IMR-90 (cell line): ENCODE data around the gene SYTL3. TPM values are rescaled to one million over a fixed set of nuclear protein-coding genes. Genes with fewer than 3 reads are reported as not detected.

Experiments
- ATAC-seq: fragments of 200-7000 bp; cut with Tn5 transposase; 2 replicates; pipeline ENCODE4 v1.9.1; 2020; ENCODE audit warnings: low read depth, mild to moderate bottlenecking, moderate library complexity
- BruUV-seq: library from RNA; stranded (reverse); fragments of 400-500 nt; replicated peaks from 2 replicates; lab custom pipeline; 2021; lab: Mats Ljungman, UMichigan
- CTCF ChIA-PET: fragments of 300-600 bp; formaldehyde crosslinking; extraction: SDS; loops from one replicate; lab custom pipeline; 2021; ENCODE audit warnings: antibody characterized with exemption; lab: Yijun Ruan, JAX
- POLR2A ChIA-PET: fragments of 300-600 bp; sonication (Branson Sonifier 250); formaldehyde crosslinking; loops from one replicate; lab custom pipeline; 2022; ENCODE audit warnings: antibody characterized with exemption; ENCODE audit not compliant: unreplicated experiment; lab: Charles Lee
- DNase-seq: peaks from one replicate; pipeline ENCODE4 v3.0.0; 2013
- H2AFZ ChIP-seq: replicated peaks from 2 replicates; pipeline ENCODE3; 2013; ENCODE audit warnings: low read length, mild to moderate bottlenecking; ENCODE audit not compliant: poor library complexity
- H2AK5ac ChIP-seq: 2 replicates; pipeline ENCODE4 v1.6.1; 2013; ENCODE audit warnings: low read depth, low read length, inconsistent platforms
- H2AK9ac ChIP-seq: replicated peaks from 2 replicates; pipeline ENCODE3; 2013; ENCODE audit warnings: mild to moderate bottlenecking, low read depth, low read length, moderate library complexity; ENCODE audit not compliant: poor library complexity
- H2BK120ac ChIP-seq: 2 replicates; pipeline ENCODE4 v1.6.1; 2013; ENCODE audit warnings: low read depth, low read length, inconsistent platforms
- H2BK15ac ChIP-seq: 3 replicates; pipeline ENCODE4 v1.6.1; 2013; ENCODE audit warnings: low read depth, low read length, inconsistent platforms
- H2BK20ac ChIP-seq: 2 replicates; pipeline ENCODE4 v1.6.1; 2013; ENCODE audit warnings: low read depth, mild to moderate bottlenecking, inconsistent platforms, low read length, moderate library complexity
- H2BK5ac ChIP-seq: 2 replicates; pipeline ENCODE4 v1.6.1; 2013; ENCODE audit warnings: mild to moderate bottlenecking, low read depth, low read length, inconsistent platforms; ENCODE audit not compliant: poor library complexity, severe bottlenecking
- H3K14ac ChIP-seq: replicated peaks from 2 replicates; pipeline ENCODE4 v1.6.1; 2013; ENCODE audit warnings: low read depth, low read length, inconsistent platforms
- H3K18ac ChIP-seq: 2 replicates; pipeline ENCODE4 v1.6.1; 2013; ENCODE audit warnings: low read depth, low read length, control low read depth
- H3K23ac ChIP-seq: 2 replicates; pipeline ENCODE4 v1.6.1; 2013; ENCODE audit warnings: low read depth, low read length, inconsistent platforms
- H3K27ac ChIP-seq: 2 replicates; pipeline ENCODE4 v1.5.1; 2013; ENCODE audit warnings: mild to moderate bottlenecking, control low read depth, low read length; ENCODE audit not compliant: insufficient read depth
- H3K27me3 ChIP-seq: 2 replicates; pipeline ENCODE4 v1.6.1; 2013; ENCODE audit warnings: low read length; ENCODE audit not compliant: control insufficient read depth, insufficient read depth
- H3K36me3 ChIP-seq: 2 replicates; pipeline ENCODE4 v1.6.1; 2013; ENCODE audit warnings: low read length, mixed read lengths; ENCODE audit not compliant: control insufficient read depth, insufficient read depth
- H3K4ac ChIP-seq: 2 replicates; pipeline ENCODE4 v1.6.1; 2013; ENCODE audit warnings: low read depth, low read length, inconsistent platforms
- H3K4me1 ChIP-seq: 2 replicates; pipeline ENCODE4 v1.6.1; 2013; ENCODE audit warnings: low read length, mixed read lengths; ENCODE audit not compliant: control insufficient read depth, insufficient read depth
- H3K4me2 ChIP-seq: 2 replicates; pipeline ENCODE4 v1.6.1; 2013; ENCODE audit warnings: low read depth, mild to moderate bottlenecking, control low read depth, low read length, moderate library complexity
- H3K4me3 ChIP-seq: 2 replicates; pipeline ENCODE4 v1.5.1; 2013; ENCODE audit warnings: low read depth, mild to moderate bottlenecking, control low read depth, low read length, moderate library complexity; ENCODE audit not compliant: insufficient read depth
- H3K56ac ChIP-seq: 2 replicates; pipeline ENCODE4 v1.6.1; 2013; ENCODE audit warnings: low read length, inconsistent platforms; ENCODE audit not compliant: insufficient read depth; ENCODE audit errors: extremely low read depth
- H3K79me1 ChIP-seq, 2 experiments: 2 replicates each; pipeline ENCODE4 v1.6.1; 2013; ENCODE audit warnings: low read length in 2 of 2, inconsistent platforms in 1 of 2, low read depth in 1 of 2
- H3K9ac ChIP-seq: 2 replicates; pipeline ENCODE4 v1.6.1; 2013; ENCODE audit warnings: low read depth, low read length, control low read depth
- H3K9me1 ChIP-seq: 2 replicates; pipeline ENCODE4 v1.6.1; 2013; ENCODE audit warnings: low read length, inconsistent platforms; ENCODE audit not compliant: insufficient read depth
- H3K9me3 ChIP-seq: 2 replicates; pipeline ENCODE4 v1.6.1; 2013; ENCODE audit warnings: low read length; ENCODE audit not compliant: control insufficient read depth, insufficient read depth
- H4K20me1 ChIP-seq: 2 replicates; pipeline ENCODE4 v1.6.1; 2013; ENCODE audit warnings: low read length, inconsistent platforms; ENCODE audit not compliant: insufficient read depth
- H4K5ac ChIP-seq: 2 replicates; pipeline ENCODE4 v1.6.1; 2013; ENCODE audit warnings: mild to moderate bottlenecking, low read depth, low read length, control low read depth
- H4K8ac ChIP-seq, 2 experiments: 2 replicates each; pipeline ENCODE4 v1.6.1; 2013; ENCODE audit warnings: low read depth in 2 of 2, low read length in 2 of 2, control low read depth in 1 of 2, inconsistent platforms in 1 of 2
- H4K91ac ChIP-seq: 2 replicates; pipeline ENCODE4 v1.6.1; 2013; ENCODE audit warnings: low read depth, low read length, inconsistent platforms; ENCODE audit not compliant: insufficient read depth
- CEBPB ChIP-seq: IDR thresholded peaks from 2 replicates; pipeline ENCODE4 v1.6.1; 2012; ENCODE audit warnings: low read depth, low read length, improper control_type of control experiment
- FOS ChIP-seq: fragments of 150-350 bp; IDR thresholded peaks from 2 replicates; pipeline ENCODE4 v1.6.1; 2016; ENCODE audit warnings: low read depth, low read length
- MAFK ChIP-seq: IDR thresholded peaks from 2 replicates; pipeline ENCODE4 v1.6.1; 2012; ENCODE audit warnings: low read depth, low read length, improper control_type of control experiment
- MAZ ChIP-seq: IDR thresholded peaks from 2 replicates; pipeline ENCODE4 v1.6.1; 2012; ENCODE audit warnings: low read depth, mild to moderate bottlenecking, low read length, improper control_type of control experiment, moderate library complexity, borderline replicate concordance
- MXI1 ChIP-seq: IDR thresholded peaks from 2 replicates; pipeline ENCODE4 v1.6.1; 2012; ENCODE audit warnings: low read depth, mild to moderate bottlenecking, low read length, moderate library complexity, borderline replicate concordance
- POLR2A ChIP-seq: IDR thresholded peaks from 2 replicates; pipeline ENCODE4 v1.6.1; 2012; ENCODE audit warnings: mild to moderate bottlenecking, low read depth, low read length
- RCOR1 ChIP-seq: IDR thresholded peaks from 2 replicates; pipeline ENCODE4 v1.6.1; 2012; ENCODE audit warnings: mild to moderate bottlenecking, low read length, improper control_type of control experiment; ENCODE audit not compliant: insufficient replicate concordance
- WGBS, 2 experiments: methylation state at CpG; one replicate each; pipeline versions ENCODE4 v1.1.5 to v1.1.7; 2013; ENCODE audit warnings: missing lambda C conversion rate in 2 of 2; ENCODE audit not compliant: insufficient read length in 1 of 2; ENCODE audit errors: extremely low coverage in 2 of 2; 5-methylcytosine and 5-hydroxymethylcytosine counted together
- dilution Hi-C: fragments of 300-500 bp; cut with HindIII; formaldehyde crosslinking; loops from one replicate; pipeline ENCODE4 v1.14.3; 2018; ENCODE audit warnings: low sequenced_read_pairs; ENCODE audit not compliant: unreplicated experiment
- in situ Hi-C: fragments of 300-500 bp; cut with MboI; formaldehyde crosslinking; loops from 3 replicates; pipeline ENCODE4 v1.14.3; 2019; ENCODE audit warnings: low sequenced_read_pairs, inconsistent platforms, mixed read lengths
- intact Hi-C: fragments of 100-400 bp; cut with micrococcal nuclease; formaldehyde crosslinking; loops from 2 replicates; pipeline ENCODE4 v1.10.0; 2022
- polyA plus RNA-seq, 3 experiments: library from polyadenylated mRNA; depleted of rRNA; stranded (reverse); fragments of >200 nt; gene quantifications; 2 replicates each; pipeline ENCODE4 v1.2.3, GENCODE V29; 2012; ENCODE audit warnings: low replicate concordance in 1 of 3
- total RNA-seq: library from RNA; depleted of rRNA; stranded (reverse); fragments of >200 nt; gene quantifications from 2 replicates; pipeline ENCODE4 v1.2.3, GENCODE V29; 2012

Gene SYTL3
- total and polyA plus RNA-seq, 2 of the 4 experiments (the other 2 are of a cell fraction), result 2.9 to 4.3 TPM

- H3K18ac ChIP-seq, result no peak overlapping the region
- H2BK120ac ChIP-seq, result no peak overlapping the region
- peaks cover 69% of the 10 kb centered on the region for H3K36me3 ChIP-seq
- no peak overlapping the region for H2BK20ac ChIP-seq
- no peak overlapping the region for H3K9ac ChIP-seq
- no peaks in the 10 kb centered on the region for H3K4me1 ChIP-seq
- H3K4me2 ChIP-seq, result no peak overlapping the region
- dilution Hi-C loops, result no loop called here
- H2AFZ ChIP-seq, result no peak overlapping the region
- H3K27ac ChIP-seq, result no peak overlapping the region
- H3K4ac ChIP-seq, result no peak overlapping the region
- DNase-seq (no peak), ATAC-seq (no peak)
- H4K91ac ChIP-seq, result no peak overlapping the region
- no peak overlapping the region for H2BK5ac ChIP-seq
- no peak overlapping the region for H3K4me3 ChIP-seq
- CTCF ChIA-PET, result no interaction called here
- no peaks in the 10 kb centered on the region for H3K9me3 ChIP-seq
- intact Hi-C loops, result no loop called here
- in situ Hi-C loops, result no loop called here
- H3K56ac ChIP-seq, result no peak overlapping the region
- no peaks in the 10 kb centered on the region for H4K20me1 ChIP-seq
- H3K14ac ChIP-seq, result no peak overlapping the region
- WGBS, 2 experiments, result 80% methylated on average over 1 of the region's 6 CpGs; no CpG with 5 or more reads in 1 of the 2 experiments
- POLR2A ChIA-PET, result no interaction called here
- H3K9me1 ChIP-seq, result peaks cover 8% of the 10 kb centered on the region; the same call in 1 of the 2 replicates
- H4K8ac ChIP-seq, result no peak overlapping the region
- H3K23ac ChIP-seq, result no peak overlapping the region
- H2BK15ac ChIP-seq, result no peak overlapping the region
- no TSS peak for BruUV-seq
- H2AK9ac ChIP-seq, result no peak overlapping the region
- H2AK5ac ChIP-seq, result no peak overlapping the region
- TF ChIP-seq POLR2A (no peak), MAZ (no peak), MXI1 (no peak), RCOR1 (no peak), CEBPB (no peak), FOS (no peak), MAFK (no peak)
- no peak overlapping the region for H4K5ac ChIP-seq
- H3K79me1 ChIP-seq, result no peaks in the 10 kb centered on the region; a peak in 1 of 4 replicates
- H3K27me3 ChIP-seq, result no peaks in the 10 kb centered on the region
These were observed 117.9 kb downstream of the SYTL3 start for GRCh38 chr6:158767709-158768108.
